IPS-NIHi7 (cell line): Measurements from ENCODE around the gene CTDP1.
"Not testable (repeated sequence)": the region's sequence is repeated elsewhere in the genome, so short reads cannot be mapped to it uniquely, and the experiment has no call there.

ENCODE experiments used
- DNase-seq: peaks from one replicate; pipeline ENCODE4 v3.0.0; 2012; ENCODE audit warnings: mixed read lengths; ENCODE audit errors: extremely low spot score

The CTDP1 gene

GRCh38 chr18:79740521-79741361 lies 61.1 kb downstream of the CTDP1 start:
- no peak for DNase-seq

GRCh38 chr18:79741362-79741700 lies 61.7 kb downstream of the CTDP1 start:
- no peak for DNase-seq

- DNase-seq, result no peak
These were observed 62.5 kb downstream of the CTDP1 start for GRCh38 chr18:79742076-79742475.

- DNase-seq, result no peak
These were observed 65.0 kb downstream of the CTDP1 start for GRCh38 chr18:79744625-79745024.

- no peak for DNase-seq
These were observed 67.1 kb downstream of the CTDP1 start for GRCh38 chr18:79746730-79747129.

- no peak for DNase-seq
These were observed 67.7 kb downstream of the CTDP1 start for GRCh38 chr18:79747156-79747845.

- DNase-seq, result no peak
These were observed 68.9 kb downstream of the CTDP1 start for GRCh38 chr18:79748321-79749180.

GRCh38 chr18:79749251-79750191 lies 69.9 kb downstream of the CTDP1 start:
- no peak for DNase-seq

GRCh38 chr18:79750980-79751571 lies 71.5 kb downstream of the CTDP1 start:
- no peak for DNase-seq

GRCh38 chr18:79751918-79752578 lies 72.4 kb downstream of the CTDP1 start:
- DNase-seq, result not testable (repeated sequence)

GRCh38 chr18:79752946-79753345 lies 73.3 kb downstream of the CTDP1 start:
- not testable (repeated sequence) for DNase-seq

GRCh38 chr18:79753391-79753851 lies 73.8 kb downstream of the CTDP1 start:
- DNase-seq, result no peak

GRCh38 chr18:79754022-79754761 lies 74.6 kb downstream of the CTDP1 start:
- no peak for DNase-seq

GRCh38 chr18:79754831-79755351 lies 75.3 kb downstream of the CTDP1 start:
- no peak for DNase-seq

- DNase-seq, result no peak
These were observed 76.0 kb downstream of the CTDP1 start for GRCh38 chr18:79755496-79756142.

- no peak for DNase-seq
These were observed 76.5 kb downstream of the CTDP1 start for GRCh38 chr18:79756143-79756500.

GRCh38 chr18:79756826-79757225 lies 77.2 kb downstream of the CTDP1 start:
- no peak for DNase-seq

GRCh38 chr18:79760348-79760747 lies 80.7 kb downstream of the CTDP1 start:
- DNase-seq, result no peak

GRCh38 chr18:79760881-79761280 lies 81.3 kb downstream of the CTDP1 start:
- no peak for DNase-seq
